MG63 (cell line): ENCODE results near the gene KCNJ14. TPM values are rescaled to one million over a fixed set of nuclear protein-coding genes. Genes with fewer than 3 reads are reported as not detected.

ENCODE experiments used
- DNase-seq: peaks from one replicate; pipeline ENCODE4 v3.0.0-alpha.2; 2020
- H3K27me3 ChIP-seq: fragments of 250-450 bp; sonication (Bioruptor Pico); 2 replicates; pipeline ENCODE4 v1.5.1; 2020; ENCODE audit warnings: mild to moderate bottlenecking, moderate library complexity
- H3K36me3 ChIP-seq: fragments of 250-450 bp; sonication (Bioruptor Pico); 2 replicates; pipeline ENCODE4 v1.5.1; 2020; ENCODE audit warnings: mild to moderate bottlenecking, moderate library complexity
- H3K4me3 ChIP-seq: fragments of 250-450 bp; sonication (Bioruptor Pico); 2 replicates; pipeline ENCODE4 v1.5.1; 2020; ENCODE audit warnings: mild to moderate bottlenecking, moderate library complexity
- H3K9me3 ChIP-seq: fragments of 250-450 bp; sonication (Bioruptor Pico); 2 replicates; pipeline ENCODE4 v1.5.1; 2020; ENCODE audit warnings: mild to moderate bottlenecking, moderate library complexity
- total RNA-seq: library from RNA; depleted of rRNA; stranded (reverse); fragments of >200 nt; shearing (Covaris generic); gene quantifications from 2 replicates; pipeline ENCODE4 v1.2.3, GENCODE V29; 2014; ENCODE audit warnings: low replicate concordance

The KCNJ14 gene
- total RNA-seq, 1 experiment from 2014 or later, result 0.43 TPM

- H3K9me3 ChIP-seq, result no peaks in the 10 kb centered on the region
- peaks cover 43% of the 10 kb centered on the region for H3K36me3 ChIP-seq
- H3K4me3 ChIP-seq, result no peak overlapping the region
- DNase-seq, result no peak
- H3K27me3 ChIP-seq, result no peaks in the 10 kb centered on the region
Observed at GRCh38 chr19:48461651-48461981, 6.2 kb downstream of the KCNJ14 start.

GRCh38 chr19:48461982-48462655 lies 6.7 kb downstream of the KCNJ14 start:
- H3K4me3 ChIP-seq, result no peak overlapping the region
- no peak for DNase-seq
- no peaks in the 10 kb centered on the region for H3K9me3 ChIP-seq
- H3K27me3 ChIP-seq, result no peaks in the 10 kb centered on the region
- peaks cover 39% of the 10 kb centered on the region for H3K36me3 ChIP-seq

GRCh38 chr19:48465215-48465614 lies 9.8 kb downstream of the KCNJ14 start:
- Histone ChIP-seq H3K36me3 (peaks cover 24% of the 10 kb centered on the region), H3K9me3 (no peaks in the 10 kb centered on the region), H3K27me3 (no peaks in the 10 kb centered on the region), H3K4me3 (no peak overlapping the region)
- no peak for DNase-seq

GRCh38 chr19:48466561-48467325 lies 11.4 kb downstream of the KCNJ14 start:
- DNase-seq, result peak; percentile 74

GRCh38 chr19:48468772-48469288 lies 13.5 kb downstream of the KCNJ14 start:
- DNase-seq, result peak; percentile 100
- H3K36me3 ChIP-seq, result peaks cover 39% of the 10 kb centered on the region
- H3K27me3 ChIP-seq, result no peaks in the 10 kb centered on the region
- no peaks in the 10 kb centered on the region for H3K9me3 ChIP-seq
- peak overlapping the region; percentile 98 for H3K4me3 ChIP-seq

More at GRCh38 chr19:48466561-48467325, 11.4 kb downstream of the KCNJ14 start:
- Histone ChIP-seq H3K27me3 (no peaks in the 10 kb centered on the region), H3K4me3 (no peak overlapping the region), H3K9me3 (no peaks in the 10 kb centered on the region), H3K36me3 (peaks cover 31% of the 10 kb centered on the region)

- Histone ChIP-seq H3K27me3 (no peaks in the 10 kb centered on the region), H3K9me3 (no peaks in the 10 kb centered on the region), H3K36me3 (peaks cover 45% of the 10 kb centered on the region), H3K4me3 (peak within 1 kb of the TSS; percentile 98)
- DNase-seq, result peak; percentile 91
Observed at GRCh38 chr19:48469289-48469881, 14.0 kb downstream of the KCNJ14 start, which contains the start of gene CYTH2. CYTH2 (plus strand) TSS chr19:48469369; CDS start chr19:48469508, 139 bp downstream.

GRCh38 chr19:48469934-48470680 lies 14.7 kb downstream of the KCNJ14 start:
- H3K4me3 ChIP-seq, result peak overlapping the region; percentile 98

GRCh38 chr19:48470856-48471255 lies 15.5 kb downstream of the KCNJ14 start:
- H3K9me3 ChIP-seq, result no peaks in the 10 kb centered on the region
- peaks cover 60% of the 10 kb centered on the region for H3K36me3 ChIP-seq
- no peaks in the 10 kb centered on the region for H3K27me3 ChIP-seq
- no peak for DNase-seq
- no peak overlapping the region for H3K4me3 ChIP-seq

More at GRCh38 chr19:48469934-48470680, 14.7 kb downstream of the KCNJ14 start:
- Histone ChIP-seq H3K9me3 (no peaks in the 10 kb centered on the region), H3K27me3 (no peaks in the 10 kb centered on the region), H3K36me3 (peaks cover 52% of the 10 kb centered on the region)
- no peak for DNase-seq

GRCh38 chr19:48471836-48472235 lies 16.5 kb downstream of the KCNJ14 start:
- Histone ChIP-seq H3K4me3 (no peak overlapping the region), H3K9me3 (no peaks in the 10 kb centered on the region), H3K27me3 (no peaks in the 10 kb centered on the region), H3K36me3 (peaks cover 69% of the 10 kb centered on the region)
- no peak for DNase-seq

- Histone ChIP-seq H3K4me3 (no peak overlapping the region), H3K36me3 (peaks cover 84% of the 10 kb centered on the region), H3K9me3 (no peaks in the 10 kb centered on the region), H3K27me3 (no peaks in the 10 kb centered on the region)
- no peak for DNase-seq
Observed at GRCh38 chr19:48473161-48473966, 18.0 kb downstream of the KCNJ14 start.

- Histone ChIP-seq H3K36me3 (peaks cover 86% of the 10 kb centered on the region), H3K27me3 (no peaks in the 10 kb centered on the region)
- DNase-seq, result no peak
Observed at GRCh38 chr19:48474084-48474592, 18.8 kb downstream of the KCNJ14 start.

GRCh38 chr19:48475369-48476068 lies 20.1 kb downstream of the KCNJ14 start:
- H3K36me3 ChIP-seq, result peaks cover 91% of the 10 kb centered on the region
- DNase-seq, result no peak
- no peak overlapping the region for H3K4me3 ChIP-seq
- H3K27me3 ChIP-seq, result no peaks in the 10 kb centered on the region
- no peaks in the 10 kb centered on the region for H3K9me3 ChIP-seq

More at GRCh38 chr19:48474084-48474592, 18.8 kb downstream of the KCNJ14 start:
- Histone ChIP-seq H3K9me3 (no peaks in the 10 kb centered on the region), H3K4me3 (no peak overlapping the region)

- H3K36me3 ChIP-seq, result peaks cover 88% of the 10 kb centered on the region
Observed at GRCh38 chr19:48476176-48476575, 20.8 kb downstream of the KCNJ14 start.

GRCh38 chr19:48477067-48477685 lies 21.8 kb downstream of the KCNJ14 start:
- peaks cover 83% of the 10 kb centered on the region for H3K36me3 ChIP-seq
- H3K9me3 ChIP-seq, result no peaks in the 10 kb centered on the region
- H3K27me3 ChIP-seq, result no peaks in the 10 kb centered on the region
- H3K4me3 ChIP-seq, result no peak overlapping the region
- DNase-seq, result no peak

More at GRCh38 chr19:48476176-48476575, 20.8 kb downstream of the KCNJ14 start:
- DNase-seq, result no peak
- Histone ChIP-seq H3K4me3 (no peak overlapping the region), H3K27me3 (no peaks in the 10 kb centered on the region), H3K9me3 (no peaks in the 10 kb centered on the region)
